WI38 (cell line): ENCODE results near the gene MYH2.
"Not testable (repeated sequence)": the region's sequence is repeated elsewhere in the genome, so short reads cannot be mapped to it uniquely, and the experiment has no call there.

Experiments
- H3K4me3 ChIP-seq: 2 replicates; pipeline ENCODE4 v1.5.1; 2011; ENCODE audit warnings: low read depth, mild to moderate bottlenecking, control low read depth, low read length
- CTCF ChIP-seq: IDR thresholded peaks from 2 replicates; pipeline ENCODE4 v1.5.1; 2012; ENCODE audit warnings: low read depth, mild to moderate bottlenecking, control low read depth, low read length

The MYH2 gene

GRCh38 chr17:10563991-10564660 lies 14.7 kb upstream of the MYH2 start:
- TF ChIP-seq CTCF = no peak
- H3K4me3 ChIP-seq = no peak overlapping the region

GRCh38 chr17:10558049-10558448 lies 8.6 kb upstream of the MYH2 start:
- TF ChIP-seq CTCF = no peak
- H3K4me3 ChIP-seq = no peak overlapping the region

GRCh38 chr17:10557422-10557821 lies 8.0 kb upstream of the MYH2 start:
- H3K4me3 ChIP-seq = no peak overlapping the region
- no peak for TF ChIP-seq CTCF

GRCh38 chr17:10556301-10557005 lies 7.0 kb upstream of the MYH2 start:
- H3K4me3 ChIP-seq = no peak overlapping the region
- no peak for TF ChIP-seq CTCF

- H3K4me3 ChIP-seq = no peak overlapping the region
Measured at GRCh38 chr17:10550014-10550413, 556 bp upstream of the MYH2 start.

GRCh38 chr17:10547351-10547750 lies 2.1 kb downstream of the MYH2 start:
- TF ChIP-seq CTCF = no peak
- H3K4me3 ChIP-seq = no peak overlapping the region

More at GRCh38 chr17:10550014-10550413, 556 bp upstream of the MYH2 start:
- no peak for TF ChIP-seq CTCF

GRCh38 chr17:10543486-10543885 lies 6.0 kb downstream of the MYH2 start:
- H3K4me3 ChIP-seq = not testable (repeated sequence)

GRCh38 chr17:10541179-10541578 lies 8.3 kb downstream of the MYH2 start:
- H3K4me3 ChIP-seq = not testable (repeated sequence)
